Pulmonary artery endothelial cell (primary cell): ENCODE results near the gene VARS1. TPM values are rescaled to one million over a fixed set of nuclear protein-coding genes. Genes with fewer than 3 reads are reported as not detected.

Experiments used
- DNase-seq: peaks from one replicate; pipeline ENCODE4 v3.0.0-alpha.2; 2011; ENCODE audit warnings: low read depth, low spot score
- total RNA-seq: library from RNA; depleted of rRNA; stranded (reverse); fragments of >200 nt; gene quantifications from 2 replicates; pipeline ENCODE4 v1.2.3, GENCODE V29; 2014

Gene VARS1
- total RNA-seq, 1 donor from 2014 or later, result 74.0 TPM

- no peak for DNase-seq
Measured at GRCh38 chr6:31775633-31776484, 19.7 kb downstream of the VARS1 start.

- no peak for DNase-seq
Measured at GRCh38 chr6:31775184-31775583, 20.4 kb downstream of the VARS1 start.

- no peak for DNase-seq
Measured at GRCh38 chr6:31771992-31772358, 23.6 kb downstream of the VARS1 start.

GRCh38 chr6:31770860-31771259 lies 24.7 kb downstream of the VARS1 start:
- DNase-seq, result no peak

GRCh38 chr6:31769684-31770371 lies 25.7 kb downstream of the VARS1 start:
- DNase-seq, result no peak

- no peak for DNase-seq
Measured at GRCh38 chr6:31768363-31769257, 26.9 kb downstream of the VARS1 start.

- DNase-seq, result no peak
Measured at GRCh38 chr6:31767096-31767645, 28.4 kb downstream of the VARS1 start.

- DNase-seq, result no peak
Measured at GRCh38 chr6:31765910-31766794, 29.4 kb downstream of the VARS1 start.

- DNase-seq, result no peak
Measured at GRCh38 chr6:31765559-31765909, 30.0 kb downstream of the VARS1 start.

GRCh38 chr6:31764198-31764597 lies 31.4 kb downstream of the VARS1 start:
- DNase-seq, result no peak

- no peak for DNase-seq
Measured at GRCh38 chr6:31763619-31763940, 32.0 kb downstream of the VARS1 start.

GRCh38 chr6:31762878-31763618 lies 32.5 kb downstream of the VARS1 start:
- DNase-seq, result no peak

- no peak for DNase-seq
Measured at GRCh38 chr6:31762356-31762755, 33.2 kb downstream of the VARS1 start, which contains the start of gene SAPCD1. TSS of gene SAPCD1 (plus strand) at chr6:31762656. CDS start at chr6:31763055, 399 bp downstream.

- DNase-seq, result no peak
Measured at GRCh38 chr6:31761343-31761742, 34.2 kb downstream of the VARS1 start.

GRCh38 chr6:31760790-31761189 lies 34.8 kb downstream of the VARS1 start:
- no peak for DNase-seq

- no peak for DNase-seq
Measured at GRCh38 chr6:31758281-31758680, 37.3 kb downstream of the VARS1 start.

GRCh38 chr6:31752739-31753319 lies 42.7 kb downstream of the VARS1 start:
- DNase-seq, result no peak

GRCh38 chr6:31750411-31751022 lies 45.0 kb downstream of the VARS1 start:
- no peak for DNase-seq
